HepG2 (cell line): ENCODE results near the gene NUP214. TPM values are rescaled to one million over a fixed set of nuclear protein-coding genes. Genes with fewer than 3 reads are reported as not detected.

Experiments
- ATAC-seq: fragments of 200-7000 bp; cut with Tn5 transposase; 3 replicates; pipeline ENCODE4 v1.9.1; 2020; ENCODE audit warnings: mild to moderate bottlenecking, moderate library complexity
- BruUV-seq: library from RNA; stranded (reverse); fragments of 400-500 nt; replicated peaks from 2 replicates; lab custom pipeline; 2021; lab: Mats Ljungman, UMichigan
- CTCF ChIA-PET: fragments of 300-600 bp; formaldehyde crosslinking; extraction: SDS; loops from one replicate; lab custom pipeline; 2021; ENCODE audit warnings: low total read pairs, inconsistent platforms, low intra/inter-chr PET ratio; lab: Yijun Ruan, JAX
- POLR2A ChIA-PET: fragments of 350-600 bp; sonication (Branson Sonifier 250); formaldehyde crosslinking; loops from one replicate; lab custom pipeline; 2020; ENCODE audit warnings: antibody characterized with exemption, inconsistent platforms; lab: Yijun Ruan, JAX
- DNase-seq: peaks from one replicate; pipeline ENCODE4 v3.0.0-alpha.2; 2015; ENCODE audit warnings: low spot score
- FAIRE-seq: peaks from 3 replicates; lab custom pipeline; 2011; peaks lifted over from hg19 to GRCh38; lab: Jason Lieb, UNC
- H2AFZ ChIP-seq: one replicate; pipeline ENCODE4 v1.6.1; 2011; ENCODE audit warnings: low read length, inconsistent platforms
- H3K27ac ChIP-seq: fragments of 300-600 bp; 3 replicates; pipeline ENCODE4 v1.8.0; 2011; ENCODE audit warnings: mixed run types, mild to moderate bottlenecking, mixed read lengths, low read length, inconsistent platforms; ENCODE audit not compliant: insufficient read depth; ENCODE audit errors: extremely low read length
- H3K27me3 ChIP-seq, 2 experiments: fragments of 200-600 bp in 1 of 2; 2 replicates in 1 of 2; 3 replicates in 1 of 2; pipeline versions ENCODE4 v1.6.0 to v1.8.0; 2011; ENCODE audit warnings: low read length in 2 of 2, mild to moderate bottlenecking in 2 of 2, moderate library complexity in 2 of 2, inconsistent platforms in 1 of 2; ENCODE audit not compliant: insufficient read depth in 2 of 2, control insufficient read depth in 1 of 2
- H3K36me3 ChIP-seq, 2 experiments: fragments of 200-600 bp in 1 of 2; replicated peaks in 1 of 2; 2 replicates in 1 of 2; 3 replicates in 1 of 2; pipeline versions ENCODE4 v1.5.1 to v1.8.0; 2011; ENCODE audit warnings: low read length in 2 of 2, inconsistent platforms in 1 of 2; ENCODE audit not compliant: insufficient read depth in 2 of 2, control insufficient read depth in 1 of 2
- H3K4me1 ChIP-seq: 2 replicates; pipeline ENCODE4 v1.5.1; 2012; ENCODE audit warnings: low read length, inconsistent platforms; ENCODE audit not compliant: insufficient read depth
- H3K4me2 ChIP-seq: 2 replicates; pipeline ENCODE4 v1.6.0; 2011; ENCODE audit warnings: low read depth, low read length, inconsistent platforms
- H3K4me3 ChIP-seq, 3 experiments: fragments of 200-600 bp in 1 of 3; sonication (generic), shearing (Covaris generic) in 1 of 3; replicated peaks in 1 of 3; 2 replicates each; pipeline ENCODE4 v1.5.1; 2011 to 2016; ENCODE audit warnings: low read length in 3 of 3, inconsistent platforms in 2 of 3, low read depth in 2 of 3, mild to moderate bottlenecking in 2 of 3, control low read depth in 1 of 3, mixed read lengths in 1 of 3; ENCODE audit not compliant: insufficient read depth in 1 of 3
- H3K79me2 ChIP-seq: one replicate; pipeline ENCODE4 v1.6.1; 2011; ENCODE audit warnings: low read length, inconsistent platforms; ENCODE audit not compliant: insufficient read depth
- H3K9ac ChIP-seq: 2 replicates; pipeline ENCODE4 v1.6.0; 2011; ENCODE audit warnings: mild to moderate bottlenecking, low read depth, low read length, inconsistent platforms; ENCODE audit not compliant: insufficient read depth
- H3K9me3 ChIP-seq: 2 replicates; pipeline ENCODE4 v1.5.1; 2012; ENCODE audit warnings: mild to moderate bottlenecking, low read length
- H4K20me1 ChIP-seq: 2 replicates; pipeline ENCODE4 v1.6.0; 2011; ENCODE audit warnings: inconsistent platforms, mild to moderate bottlenecking, low read length, moderate library complexity; ENCODE audit not compliant: insufficient read depth
- ATF1 ChIP-seq: IDR thresholded peaks from 2 replicates; pipeline ENCODE4 v1.6.1; 2016; ENCODE audit warnings: mild to moderate bottlenecking, control low read depth
- CHD4 ChIP-seq: fragments of 200-600 bp; sonication (generic); IDR thresholded peaks from 2 replicates; pipeline ENCODE4 v1.7.0; 2017; ENCODE audit warnings: mild to moderate bottlenecking, low read length, borderline replicate concordance
- FOSL2 ChIP-seq: sonication (generic); formaldehyde crosslinking; IDR thresholded peaks from 2 replicates; pipeline ENCODE4 v1.4.0; 2020; ENCODE audit warnings: missing genetic modification reagents
- HNRNPUL1 ChIP-seq: fragments of 200-400 bp; formaldehyde crosslinking; IDR thresholded peaks from 2 replicates; pipeline ENCODE4 v1.6.1; 2017; ENCODE audit warnings: low read depth, mild to moderate bottlenecking, low read length, moderate library complexity
- NFIB ChIP-seq: sonication (generic); formaldehyde crosslinking; IDR thresholded peaks from 2 replicates; pipeline ENCODE4 v1.9.0; 2021; ENCODE audit warnings: missing genetic modification reagents, mild to moderate bottlenecking, borderline replicate concordance
- POGZ ChIP-seq: sonication (generic); formaldehyde crosslinking; IDR thresholded peaks from 2 replicates; pipeline ENCODE4 v1.4.0; 2020; ENCODE audit warnings: mild to moderate bottlenecking, missing genetic modification reagents
- SNAI1 ChIP-seq: sonication (generic); formaldehyde crosslinking; IDR thresholded peaks from 2 replicates; pipeline ENCODE4 v1.5.0; 2020; ENCODE audit warnings: mild to moderate bottlenecking, missing genetic modification reagents, borderline replicate concordance
- SNAPC5 ChIP-seq: sonication (generic); formaldehyde crosslinking; IDR thresholded peaks from 2 replicates; pipeline ENCODE4 v1.8.1; 2023; ENCODE audit warnings: mild to moderate bottlenecking, missing genetic modification reagents, borderline replicate concordance
- SYNCRIP ChIP-seq: fragments of 200-400 bp; formaldehyde crosslinking; IDR thresholded peaks from 2 replicates; pipeline ENCODE4 v1.6.1; 2018; ENCODE audit warnings: mild to moderate bottlenecking, low read depth, low read length; ENCODE audit not compliant: insufficient read depth
- TMF1 ChIP-seq: sonication (generic); formaldehyde crosslinking; IDR thresholded peaks from 2 replicates; pipeline ENCODE4 v1.8.1; 2022; ENCODE audit warnings: low read depth, missing genetic modification reagents
- ZEB1 ChIP-seq: IDR thresholded peaks from 2 replicates; pipeline ENCODE4 v1.6.1; 2012; ENCODE audit warnings: mild to moderate bottlenecking, low read depth, inconsistent platforms; ENCODE audit not compliant: insufficient replicate concordance
- ZNF180 ChIP-seq: sonication (generic); formaldehyde crosslinking; IDR thresholded peaks from 2 replicates; pipeline ENCODE4 v1.4.0; 2020; ENCODE audit warnings: low read depth, missing genetic modification reagents, borderline replicate concordance
- ZNF207 ChIP-seq: fragments of 450-650 bp; IDR thresholded peaks from 2 replicates; pipeline ENCODE4 v1.6.1; 2016; ENCODE audit warnings: antibody characterized with exemption, borderline replicate concordance
- ZNF225 ChIP-seq: sonication (generic); formaldehyde crosslinking; IDR thresholded peaks from 2 replicates; pipeline ENCODE4 v1.4.0; 2020; ENCODE audit warnings: mild to moderate bottlenecking, missing genetic modification reagents
- ZNF383 ChIP-seq: sonication (generic); formaldehyde crosslinking; IDR thresholded peaks from 2 replicates; pipeline ENCODE4 v1.4.0; 2020; ENCODE audit warnings: missing genetic modification reagents, mild to moderate bottlenecking, borderline replicate concordance
- ZNF512 ChIP-seq: sonication (generic); formaldehyde crosslinking; IDR thresholded peaks from 2 replicates; pipeline ENCODE4 v1.4.0; 2020; ENCODE audit warnings: mild to moderate bottlenecking, missing genetic modification reagents
- ZNF530 ChIP-seq: sonication (generic); formaldehyde crosslinking; IDR thresholded peaks from 2 replicates; pipeline ENCODE4 v1.5.0; 2020; ENCODE audit warnings: low read depth, mild to moderate bottlenecking, missing genetic modification reagents
- WGBS: methylation state at CpG from one replicate; pipeline ENCODE4 v1.1.6; 2017; ENCODE audit warnings: low lambda C conversion rate; 5-methylcytosine and 5-hydroxymethylcytosine counted together
- in situ Hi-C: cut with HindIII; loops from 2 replicates; pipeline ENCODE4 v1.10.0; 2017; ENCODE audit warnings: low pct_unique_long_range_greater_than_20kb; ENCODE audit not compliant: extremely low pct_ligation_motif_present
- intact Hi-C: fragments of 100-400 bp; cut with micrococcal nuclease; formaldehyde crosslinking; loops from one replicate; pipeline ENCODE4 v1.10.0; 2022; ENCODE audit not compliant: unreplicated experiment
- polyA plus RNA-seq, 8 experiments: library from polyadenylated mRNA; depleted of rRNA in 3 of 8; stranded (reverse) in 7 of 8; unstranded in 1 of 8; fragments of >200 nt; fragmentation: Illumina TruSeq in 4 of 8; extraction: Trizol in 4 of 8; gene quantifications; 2 replicates each; pipeline versions ENCODE4 v1.2.1 to v1.2.3, GENCODE V29; 2011 to 2016; ENCODE audit warnings: low read depth in 4 of 8, missing spikeins in 1 of 8, mixed read lengths in 1 of 8; ENCODE audit not compliant: insufficient read depth in 1 of 8
- total RNA-seq, 5 experiments: library from RNA; depleted of rRNA; stranded (reverse); fragments of >200 nt; fragmentation: Illumina TruSeq; extraction: Trizol; gene quantifications; 2 replicates each; pipeline ENCODE4 v1.2.3, GENCODE V29; 2016; ENCODE audit warnings: low read depth in 1 of 5
- TF ChIP-seq, protein P1 (sequence below): sonication (generic); formaldehyde crosslinking; IDR thresholded peaks from 2 replicates; pipeline ENCODE4 v1.8.1; 2023; ENCODE audit warnings: missing genetic modification reagents, inconsistent platforms, borderline replicate concordance
- TF ChIP-seq, protein P2 (sequence below): sonication (generic); formaldehyde crosslinking; IDR thresholded peaks from 2 replicates; pipeline ENCODE4 v1.8.1; 2023; ENCODE audit warnings: mild to moderate bottlenecking, inconsistent platforms, moderate library complexity, missing genetic modification reagents, borderline replicate concordance

The NUP214 gene
- total and polyA plus RNA-seq, 2 of the 13 experiments (the other 11 are each of a cell fraction or from before 2014, with no cell fraction given) = 8.4 to 16.0 TPM

DNA sequence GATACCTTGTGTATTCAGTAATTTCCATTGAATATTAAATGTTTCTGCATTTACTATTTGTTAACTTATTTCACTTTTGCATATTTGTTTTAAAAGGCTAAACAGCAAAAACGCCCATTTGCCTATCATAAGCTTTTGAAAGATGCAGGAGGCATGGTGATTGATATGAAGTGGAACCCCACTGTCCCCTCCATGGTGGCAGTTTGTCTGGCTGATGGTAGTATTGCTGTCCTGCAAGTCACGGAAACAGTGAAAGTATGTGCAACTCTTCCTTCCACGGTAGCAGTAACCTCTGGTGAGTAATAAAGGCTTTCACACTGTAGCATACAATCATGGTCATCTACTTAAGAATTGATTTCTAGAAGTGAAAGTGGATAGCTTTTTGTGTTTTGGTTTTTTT is 3.8 kb downstream of the NUP214 start:
- DNase-seq (no peak), FAIRE-seq (no peak), ATAC-seq (no peak)
- BruUV-seq = no TSS peak
- intact Hi-C loops (no loop called here), in situ Hi-C loops (no loop called here)
- H3K36me3 ChIP-seq = peaks cover 16 to 72% of the 10 kb centered on the region in 2 experiments; a peak in 4 of 5 replicates
- no peak overlapping the region for H3K4me2 ChIP-seq
- POLR2A ChIA-PET = no interaction called here
- CTCF ChIA-PET = no interaction called here
- no peak overlapping the region for H3K27ac ChIP-seq
- WGBS = 89% methylated on average over 3 of the region's 3 CpGs
- peaks cover 0 to 6% of the 10 kb centered on the region in 2 experiments; a peak in 1 of 5 replicates for H3K27me3 ChIP-seq
- H3K79me2 ChIP-seq = peaks cover 27% of the 10 kb centered on the region
- no peak overlapping the region for H3K9ac ChIP-seq
- H3K4me3 ChIP-seq = no peak overlapping the region
- TF ChIP-seq, protein P1, sequence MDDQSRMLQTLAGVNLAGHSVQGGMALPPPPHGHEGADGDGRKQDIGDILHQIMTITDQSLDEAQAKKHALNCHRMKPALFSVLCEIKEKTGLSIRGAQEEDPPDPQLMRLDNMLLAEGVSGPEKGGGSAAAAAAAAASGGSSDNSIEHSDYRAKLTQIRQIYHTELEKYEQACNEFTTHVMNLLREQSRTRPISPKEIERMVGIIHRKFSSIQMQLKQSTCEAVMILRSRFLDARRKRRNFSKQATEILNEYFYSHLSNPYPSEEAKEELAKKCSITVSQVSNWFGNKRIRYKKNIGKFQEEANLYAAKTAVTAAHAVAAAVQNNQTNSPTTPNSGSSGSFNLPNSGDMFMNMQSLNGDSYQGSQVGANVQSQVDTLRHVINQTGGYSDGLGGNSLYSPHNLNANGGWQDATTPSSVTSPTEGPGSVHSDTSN = no peak
- TF ChIP-seq SNAPC5 (CRISPR knock-in tag) = no peak
- no peak for TF ChIP-seq ZNF207
- no peak for TF ChIP-seq HNRNPUL1
- no peak for TF ChIP-seq TMF1 (CRISPR knock-in tag)
- TF ChIP-seq CHD4 = no peak
- no peak for TF ChIP-seq ATF1 (CRISPR knock-in tag)
- no peak for TF ChIP-seq SYNCRIP
- no peak for TF ChIP-seq SNAI1
- TF ChIP-seq ZNF530 (CRISPR knock-in tag) = no peak
- TF ChIP-seq FOSL2 = no peak
- TF ChIP-seq ZNF180 = no peak
- no peak for TF ChIP-seq ZNF383 (CRISPR knock-in tag)
- TF ChIP-seq ZNF225 (CRISPR knock-in tag) = no peak
- TF ChIP-seq ZNF512 (CRISPR knock-in tag) = no peak
- TF ChIP-seq NFIB (CRISPR knock-in tag) = no peak
- no peak for TF ChIP-seq POGZ (CRISPR knock-in tag)
- no peak for TF ChIP-seq ZEB1
- TF ChIP-seq, protein P2, sequence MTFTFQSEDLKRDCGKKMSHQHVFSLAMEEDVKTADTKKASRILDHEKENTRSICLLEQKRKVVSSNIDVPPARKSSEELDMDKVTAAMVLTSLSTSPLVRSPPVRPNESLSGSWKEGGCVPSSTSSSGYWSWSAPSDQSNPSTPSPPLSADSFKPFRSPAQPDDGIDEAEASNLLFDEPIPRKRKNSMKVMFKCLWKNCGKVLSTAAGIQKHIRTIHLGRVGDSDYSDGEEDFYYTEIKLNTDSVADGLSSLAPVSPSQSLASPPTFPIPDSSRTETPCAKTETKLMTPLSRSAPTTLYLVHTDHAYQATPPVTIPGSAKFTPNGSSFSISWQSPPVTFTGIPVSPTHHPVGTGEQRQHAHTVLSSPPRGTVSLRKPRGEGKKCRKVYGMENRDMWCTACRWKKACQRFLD (CRISPR knock-in tag) = no peak
- H3K4me1 ChIP-seq = peaks cover 27% of the 10 kb centered on the region
- no peaks in the 10 kb centered on the region for H3K9me3 ChIP-seq
- no peaks in the 10 kb centered on the region for H4K20me1 ChIP-seq
- H2AFZ ChIP-seq = no peak overlapping the region
